Stimulated activated CD8-positive, alpha-beta memory T cell treated with anti-CD3 and anti-CD28 coated beads, Interleukin-2, amount 100 ng/mL, for 48 hours (primary cell): ENCODE data around the gene SBNO2.
"Not testable (repeated sequence)": the region's sequence is repeated elsewhere in the genome, so short reads cannot be mapped to it uniquely, and the experiment has no call there.

Experiments
- DNase-seq, 2 donors: peaks; one replicate each; pipeline ENCODE4 v3.0.0-alpha.2; 2020; ENCODE audit warnings: low read depth in 2 of 2

The SBNO2 gene

DNA sequence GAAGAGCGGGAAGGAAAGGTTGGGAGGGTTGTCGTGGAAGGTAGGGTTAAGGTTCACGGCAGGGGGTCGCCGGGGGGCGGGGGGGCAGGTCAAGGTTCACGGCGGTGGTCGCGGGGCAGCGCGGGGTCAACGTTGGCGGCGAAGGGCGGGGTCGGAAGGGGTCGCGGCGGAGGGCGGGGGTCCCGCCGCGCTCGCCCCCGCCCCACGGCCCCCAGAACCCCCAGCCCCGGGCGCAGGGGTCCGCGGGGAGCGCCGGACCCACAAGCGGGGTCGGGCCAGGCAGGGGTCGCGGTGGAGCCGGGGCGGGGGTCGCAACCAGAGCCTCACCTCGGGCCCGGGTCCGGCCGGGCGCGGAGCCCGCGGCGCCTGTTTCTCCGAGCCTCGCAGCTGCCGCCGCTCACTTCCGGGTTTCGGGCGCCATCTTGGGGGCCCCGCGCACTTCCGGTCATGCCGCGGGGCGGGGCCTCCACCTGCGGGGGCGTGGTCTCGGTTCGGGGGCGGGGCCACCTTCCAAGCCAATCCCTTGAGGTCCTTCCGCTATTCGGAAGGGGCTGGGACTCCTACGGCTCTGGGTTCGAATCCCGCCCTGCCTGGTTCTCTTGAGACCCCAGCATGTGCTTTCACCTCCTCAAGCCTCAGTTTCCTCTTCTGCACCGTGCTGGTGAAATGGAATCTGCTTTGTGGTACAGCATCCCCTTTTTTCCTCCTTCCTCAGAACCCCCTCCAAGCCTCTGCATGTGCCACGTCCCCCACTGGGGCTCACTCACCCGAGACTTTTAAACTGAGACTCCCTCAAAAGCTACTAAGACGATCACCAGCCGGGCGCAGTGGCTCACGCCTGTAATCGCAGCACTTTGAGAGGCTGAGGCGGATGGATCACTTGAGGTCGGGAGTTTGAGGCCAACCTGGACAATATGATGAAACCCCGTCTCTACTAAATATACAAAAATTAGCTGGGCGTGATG, at the start of gene SBNO2:
TSS of gene SBNO2 (minus strand) at position 424 of the 965 bp plus-strand sequence. CDS start 19,992 bp downstream, outside the sequence.
- peak; percentile 87 to 92 for DNase-seq

DNA sequence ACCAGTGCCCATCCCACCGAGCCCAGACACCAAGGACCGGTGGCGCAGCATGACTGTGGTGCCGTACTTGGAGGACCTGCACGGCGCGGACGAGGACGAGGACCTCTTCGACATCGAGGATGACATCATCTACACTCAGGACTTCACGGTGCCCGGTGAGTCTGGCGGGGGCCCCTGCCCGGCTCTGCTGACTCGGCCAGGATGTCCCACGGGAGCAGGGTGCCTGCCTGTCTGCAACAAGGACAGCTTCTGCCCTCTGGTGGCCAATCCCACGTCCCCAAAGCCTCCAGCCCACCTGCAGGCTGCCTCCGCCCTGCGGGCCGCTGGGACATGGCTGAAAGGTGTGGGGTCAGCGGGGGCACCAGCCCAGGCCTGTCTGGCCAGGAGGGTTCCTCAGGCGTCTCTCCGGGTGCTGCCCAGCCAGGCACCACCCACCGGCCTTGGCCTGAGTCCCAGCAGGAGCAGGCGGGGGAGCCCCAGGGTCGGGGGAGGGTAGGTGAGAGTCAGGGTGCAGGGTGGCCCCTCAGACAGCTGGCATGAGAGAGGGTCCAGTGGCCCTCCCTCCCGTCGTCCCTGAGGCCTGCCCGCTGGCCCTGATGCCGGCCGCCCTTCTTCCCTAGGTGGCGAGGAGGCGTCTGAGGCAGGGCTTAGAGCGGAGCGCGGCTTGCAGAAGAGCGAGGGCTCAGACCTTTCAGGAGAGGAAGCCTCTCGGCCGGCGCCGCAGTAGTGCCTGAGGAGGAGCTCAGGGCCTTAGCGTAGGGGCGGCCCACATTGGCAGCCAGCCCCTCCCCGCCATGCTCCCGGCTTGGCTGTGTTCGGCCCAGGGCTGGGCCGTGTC, 49.2 kb upstream of the SBNO2 start:
- DNase-seq = no peak

- no peak for DNase-seq
Observed at GRCh38 chr19:1222394-1222793, 48.3 kb upstream of the SBNO2 start.

GRCh38 chr19:1221904-1222255, 47.8 kb upstream of the SBNO2 start:
- no peak for DNase-seq

GRCh38 chr19:1220976-1221903, 47.2 kb upstream of the SBNO2 start:
- no peak for DNase-seq

GRCh38 chr19:1220477-1220930, 46.4 kb upstream of the SBNO2 start:
- no peak for DNase-seq

- no peak for DNase-seq
Observed at GRCh38 chr19:1219786-1220476, 45.9 kb upstream of the SBNO2 start.

DNA sequence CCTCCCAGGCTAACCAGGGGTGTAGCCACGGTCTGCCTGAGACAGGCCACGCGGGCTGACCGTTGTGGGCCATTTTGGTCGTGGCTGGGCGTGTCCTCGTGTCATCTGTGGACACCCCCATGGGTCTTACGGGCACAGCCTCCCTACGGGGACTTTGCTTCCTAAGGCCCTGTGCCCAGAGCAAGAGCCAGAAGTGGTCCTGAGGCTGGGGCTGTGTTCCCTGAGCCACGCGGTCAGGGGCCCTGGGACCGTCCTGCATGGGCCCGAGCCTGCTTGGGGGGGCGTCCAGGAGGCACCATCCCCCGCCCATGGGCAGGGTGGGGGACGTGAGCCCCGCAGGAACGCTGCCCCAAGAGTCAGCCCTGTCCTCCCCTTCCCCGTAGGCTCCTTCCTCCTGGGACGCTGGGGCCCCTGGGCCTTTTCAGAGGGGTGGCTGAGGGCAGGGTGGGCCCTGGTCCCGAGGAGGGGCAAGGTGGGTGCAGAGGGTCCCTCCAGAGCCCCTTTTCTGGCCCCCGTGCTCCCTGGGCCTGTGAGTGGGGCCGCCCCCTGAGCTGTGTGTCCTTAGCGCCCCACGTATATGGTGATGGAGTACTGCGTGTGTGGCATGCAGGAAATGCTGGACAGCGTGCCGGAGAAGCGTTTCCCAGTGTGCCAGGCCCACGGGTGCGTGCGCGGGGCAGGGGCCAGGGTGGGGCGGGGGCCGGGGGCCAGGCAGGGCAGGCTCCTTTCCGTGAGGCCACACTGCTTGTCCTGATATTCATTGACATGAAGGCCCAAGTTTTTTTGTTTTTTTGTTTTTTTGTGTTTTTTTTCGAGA, 44.9 kb upstream of the SBNO2 start:
- no peak for DNase-seq

DNA sequence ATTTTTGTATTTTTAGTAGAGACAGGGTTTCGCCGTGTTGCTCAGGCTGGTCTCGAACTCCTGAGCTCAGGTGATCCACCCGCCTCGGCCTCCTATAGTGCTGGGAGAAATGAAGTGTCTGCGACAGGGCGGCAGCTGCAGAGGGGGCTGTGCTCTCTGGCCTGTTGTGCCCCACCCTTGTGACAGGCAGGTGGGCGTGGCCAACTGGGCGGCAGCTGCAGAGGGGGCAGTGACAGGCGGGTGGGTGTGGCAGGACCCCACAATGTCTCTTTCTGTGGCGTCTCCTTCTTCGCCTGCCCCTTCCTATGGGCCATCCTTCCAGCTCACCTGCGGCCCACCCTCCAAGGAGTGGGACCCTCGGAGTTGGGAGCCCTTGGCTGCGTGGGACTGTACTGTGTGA, 43.3 kb upstream of the SBNO2 start:
- DNase-seq = no peak

- DNase-seq = no peak
Observed at GRCh38 chr19:1216756-1217155, 42.7 kb upstream of the SBNO2 start.

- DNase-seq = no peak
Observed at GRCh38 chr19:1214862-1215731, 41.0 kb upstream of the SBNO2 start.

DNA sequence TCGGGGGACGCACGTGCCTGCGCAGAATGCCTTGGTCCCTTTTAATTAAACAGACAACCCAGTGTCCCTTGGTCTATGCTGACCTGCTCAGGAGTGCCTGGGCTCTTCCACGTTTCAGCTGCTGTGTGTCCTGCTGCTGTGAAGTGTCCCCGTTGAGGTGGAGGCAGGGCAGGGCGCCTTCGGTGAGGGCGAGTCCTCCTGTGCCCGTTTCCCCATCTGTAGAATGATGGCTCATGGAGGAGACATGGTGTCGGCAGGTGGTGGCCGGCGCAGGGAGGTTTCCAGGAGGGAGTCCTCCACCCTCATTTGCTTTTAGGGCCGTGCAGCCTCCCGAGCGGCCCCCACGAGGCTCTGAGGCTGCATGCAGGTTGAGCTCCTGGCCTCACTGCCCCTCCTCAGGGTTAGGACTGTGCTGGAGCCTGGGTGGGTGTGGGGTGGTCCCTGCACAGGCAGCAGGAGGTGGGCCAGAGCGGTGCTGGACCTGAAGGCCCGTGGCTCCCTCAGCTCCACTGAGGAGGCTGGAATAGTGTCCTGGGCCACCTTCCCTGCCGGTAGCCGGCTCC, 40.3 kb upstream of the SBNO2 start:
- no peak for DNase-seq

- DNase-seq = no peak
Observed at GRCh38 chr19:1213391-1214286, 39.6 kb upstream of the SBNO2 start.

GRCh38 chr19:1211494-1212234, 37.6 kb upstream of the SBNO2 start:
- DNase-seq = no peak

- DNase-seq = no peak
Observed at GRCh38 chr19:1210227-1210538, 36.1 kb upstream of the SBNO2 start.

- DNase-seq = not testable (repeated sequence)
Observed at GRCh38 chr19:1208830-1209229, 34.8 kb upstream of the SBNO2 start.

DNA sequence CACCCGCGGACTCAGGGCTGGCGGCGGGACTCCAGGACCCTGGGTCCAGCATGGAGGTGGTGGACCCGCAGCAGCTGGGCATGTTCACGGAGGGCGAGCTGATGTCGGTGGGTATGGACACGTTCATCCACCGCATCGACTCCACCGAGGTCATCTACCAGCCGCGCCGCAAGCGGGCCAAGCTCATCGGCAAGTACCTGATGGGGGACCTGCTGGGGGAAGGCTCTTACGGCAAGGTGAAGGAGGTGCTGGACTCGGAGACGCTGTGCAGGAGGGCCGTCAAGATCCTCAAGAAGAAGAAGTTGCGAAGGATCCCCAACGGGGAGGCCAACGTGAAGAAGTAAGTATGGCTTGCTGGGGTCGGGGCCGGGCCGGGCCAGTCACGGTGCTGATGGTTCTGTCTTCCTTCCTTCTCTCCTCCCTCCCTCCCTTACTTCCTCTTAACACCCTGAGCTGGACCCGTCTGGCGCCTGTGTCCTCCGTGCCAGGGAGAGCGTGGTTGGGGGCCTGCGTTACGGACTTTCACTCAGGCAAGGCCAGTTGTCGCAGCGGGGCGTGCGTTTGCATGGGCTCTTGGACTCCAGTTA, 32.9 kb upstream of the SBNO2 start:
- no peak for DNase-seq
